ENCODE measurements around the gene ZNF783.
"Not testable (repeated sequence)": the region's sequence is repeated elsewhere in the genome, so short reads cannot be mapped to it uniquely, and the experiment has no call there.

ZNF783 gene

GRCh38 chr7:149321978-149322541, 60.1 kb downstream of the ZNF783 start:
- Histone ChIP-seq H3K36me3 (ENCODE audit: insufficient read depth, low read depth, low read length) (no peaks in the 10 kb centered on the region), H3K9me3 (ENCODE audit: insufficient read depth, low read depth, low read length) (peaks cover 27% of the 10 kb centered on the region), H3K4me3 (ENCODE audit: low read length) (peak overlapping the region; percentile 2; the same call in 1 of the 2 replicates), H3K27ac (ENCODE audit: low read length) (no peak overlapping the region), H3K9ac (ENCODE audit: low read depth, low read length) (no peak overlapping the region), H3K4me1 (ENCODE audit: insufficient read depth, low read length) (peaks cover 8% of the 10 kb centered on the region; the same call in 1 of the 2 replicates), H3K27me3 (ENCODE audit: insufficient read depth, low read length) (no peaks in the 10 kb centered on the region)

- Histone ChIP-seq H3K9ac (ENCODE audit: low read depth, low read length) (no peak overlapping the region), H3K27ac (ENCODE audit: low read length) (no peak overlapping the region), H3K9me3 (ENCODE audit: insufficient read depth, low read depth, low read length) (peaks cover 27% of the 10 kb centered on the region), H3K36me3 (ENCODE audit: insufficient read depth, low read depth, low read length) (no peaks in the 10 kb centered on the region), H3K4me3 (ENCODE audit: low read length) (no peak overlapping the region), H3K27me3 (ENCODE audit: insufficient read depth, low read length) (no peaks in the 10 kb centered on the region), H3K4me1 (ENCODE audit: insufficient read depth, low read length) (peaks cover 8% of the 10 kb centered on the region; the same call in 1 of the 2 replicates)
These were observed 60.7 kb downstream of the ZNF783 start for GRCh38 chr7:149322737-149323136.

GRCh38 chr7:149325248-149325647, 63.3 kb downstream of the ZNF783 start:
- Histone ChIP-seq H3K9me3 (ENCODE audit: insufficient read depth, low read depth, low read length) (peaks cover 27% of the 10 kb centered on the region), H3K4me1 (ENCODE audit: insufficient read depth, low read length) (peaks cover 4% of the 10 kb centered on the region; the same call in 1 of the 2 replicates), H3K4me3 (ENCODE audit: low read length) (no peak overlapping the region), H3K9ac (ENCODE audit: low read depth, low read length) (no peak overlapping the region), H3K27me3 (ENCODE audit: insufficient read depth, low read length) (no peaks in the 10 kb centered on the region), H3K27ac (ENCODE audit: low read length) (no peak overlapping the region), H3K36me3 (ENCODE audit: insufficient read depth, low read depth, low read length) (no peaks in the 10 kb centered on the region)

- H3K36me3 ChIP-seq (ENCODE audit: insufficient read depth, low read depth, low read length) = no peaks in the 10 kb centered on the region
These were observed 67.3 kb downstream of the ZNF783 start for GRCh38 chr7:149329265-149329664.

GRCh38 chr7:149329766-149330334, 67.9 kb downstream of the ZNF783 start:
- Histone ChIP-seq H3K4me3 (ENCODE audit: low read length) (no peak overlapping the region), H3K9me3 (ENCODE audit: insufficient read depth, low read depth, low read length) (peaks cover 21% of the 10 kb centered on the region), H3K9ac (ENCODE audit: low read depth, low read length) (no peak overlapping the region), H3K27me3 (ENCODE audit: insufficient read depth, low read length) (no peaks in the 10 kb centered on the region), H3K36me3 (ENCODE audit: insufficient read depth, low read depth, low read length) (no peaks in the 10 kb centered on the region), H3K27ac (ENCODE audit: low read length) (no peak overlapping the region), H3K4me1 (ENCODE audit: insufficient read depth, low read length) (no peaks in the 10 kb centered on the region)

More at GRCh38 chr7:149329265-149329664, 67.3 kb downstream of the ZNF783 start:
- Histone ChIP-seq H3K9ac (ENCODE audit: low read depth, low read length) (no peak overlapping the region), H3K27me3 (ENCODE audit: insufficient read depth, low read length) (no peaks in the 10 kb centered on the region), H3K9me3 (ENCODE audit: insufficient read depth, low read depth, low read length) (peaks cover 27% of the 10 kb centered on the region), H3K4me3 (ENCODE audit: low read length) (no peak overlapping the region), H3K27ac (ENCODE audit: low read length) (no peak overlapping the region), H3K4me1 (ENCODE audit: insufficient read depth, low read length) (no peaks in the 10 kb centered on the region)

GRCh38 chr7:149330914-149331567, 69.0 kb downstream of the ZNF783 start:
- Histone ChIP-seq H3K9me3 (ENCODE audit: insufficient read depth, low read depth, low read length) (peaks cover 13% of the 10 kb centered on the region; the same call in 1 of the 2 replicates), H3K4me1 (ENCODE audit: insufficient read depth, low read length) (no peaks in the 10 kb centered on the region), H3K4me3 (ENCODE audit: low read length) (no peak overlapping the region), H3K36me3 (ENCODE audit: insufficient read depth, low read depth, low read length) (no peaks in the 10 kb centered on the region), H3K9ac (ENCODE audit: low read depth, low read length) (no peak overlapping the region), H3K27ac (ENCODE audit: low read length) (no peak overlapping the region), H3K27me3 (ENCODE audit: insufficient read depth, low read length) (no peaks in the 10 kb centered on the region)

- H3K4me3 ChIP-seq (ENCODE audit: low read length); H3K4me1 ChIP-seq (ENCODE audit: insufficient read depth, low read length); H3K36me3 ChIP-seq (ENCODE audit: insufficient read depth, low read depth, low read length); H3K27ac ChIP-seq (ENCODE audit: low read length); H3K9ac ChIP-seq (ENCODE audit: low read depth, low read length); H3K27me3 ChIP-seq (ENCODE audit: insufficient read depth, low read length); H3K9me3 ChIP-seq (ENCODE audit: insufficient read depth, low read depth, low read length): not testable (repeated sequence)
These were observed 70.8 kb downstream of the ZNF783 start for GRCh38 chr7:149332602-149333320.

GRCh38 chr7:149333321-149333717, 71.3 kb downstream of the ZNF783 start:
- Histone ChIP-seq H3K4me1 (ENCODE audit: insufficient read depth, low read length) (no peaks in the 10 kb centered on the region), H3K36me3 (ENCODE audit: insufficient read depth, low read depth, low read length) (no peaks in the 10 kb centered on the region), H3K4me3 (ENCODE audit: low read length) (no peak overlapping the region), H3K9me3 (ENCODE audit: insufficient read depth, low read depth, low read length) (peaks cover 5% of the 10 kb centered on the region; the same call in 1 of the 2 replicates), H3K27ac (ENCODE audit: low read length) (no peak overlapping the region), H3K27me3 (ENCODE audit: insufficient read depth, low read length) (no peaks in the 10 kb centered on the region), H3K9ac (ENCODE audit: low read depth, low read length) (no peak overlapping the region)

GRCh38 chr7:149334219-149334618, 72.2 kb downstream of the ZNF783 start:
- no peak overlapping the region for H3K4me3 ChIP-seq (ENCODE audit: low read length)
- H3K27ac ChIP-seq (ENCODE audit: low read length) = no peak overlapping the region
- H3K9ac ChIP-seq (ENCODE audit: low read depth, low read length) = no peak overlapping the region
- no peaks in the 10 kb centered on the region for H3K27me3 ChIP-seq (ENCODE audit: insufficient read depth, low read length)
- H3K4me1 ChIP-seq (ENCODE audit: insufficient read depth, low read length) = no peaks in the 10 kb centered on the region
- no peaks in the 10 kb centered on the region for H3K36me3 ChIP-seq (ENCODE audit: insufficient read depth, low read depth, low read length)
- peaks cover 5% of the 10 kb centered on the region; the same call in 1 of the 2 replicates for H3K9me3 ChIP-seq (ENCODE audit: insufficient read depth, low read depth, low read length)
